Measurements from ENCODE around the gene RBBP8. TPM values are rescaled to one million over a fixed set of nuclear protein-coding genes. Genes with fewer than 3 reads are reported as not detected.
A peak's percentile ranks its signal among the peaks of the same experiment; 100 is the strongest.

The RBBP8 gene
- total RNA-seq, 1 experiment from 2014 or later, result 33.3 TPM

- no peak for TF ChIP-seq ATF3 (CRISPR knock-in tag; conservative IDR thresholded peaks at IDR 0.05)
Measured at GRCh38 chr18:22912149-22912548, 21.0 kb upstream of the RBBP8 start (continued).

DNA sequence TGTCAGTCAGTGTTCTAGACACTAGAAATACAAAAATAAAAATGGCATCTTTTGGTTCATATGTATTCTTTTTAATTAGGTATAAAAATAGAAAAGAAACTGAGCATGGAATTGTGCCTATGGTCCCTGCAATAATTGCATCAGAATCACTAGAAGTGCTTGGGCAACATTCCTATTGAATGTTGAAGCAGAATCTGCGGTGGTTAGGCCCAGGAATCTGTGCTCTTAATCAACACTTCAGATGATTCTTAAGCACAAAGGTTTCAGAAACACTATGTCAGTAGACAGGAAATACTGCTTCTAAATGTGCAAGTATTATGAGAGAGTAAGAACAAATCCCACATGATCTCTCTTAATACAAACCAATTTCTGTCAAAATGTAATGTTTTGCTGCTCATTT, 20.3 kb upstream of the RBBP8 start:
- no peak for ATAC-seq
- Mint-ChIP-seq H3K27ac (no peak overlapping the region), H3K27me3 (ENCODE audit: low read depth) (no peaks in the 10 kb centered on the region), H3K9me3 (peaks cover 18% of the 10 kb centered on the region), H3K4me1 (peaks cover 51% of the 10 kb centered on the region), H3K4me3 (no peak overlapping the region), H3K36me3 (peaks cover 10% of the 10 kb centered on the region)
- CTCF ChIA-PET, result no interaction called here
- TF ChIP-seq, protein P1, sequence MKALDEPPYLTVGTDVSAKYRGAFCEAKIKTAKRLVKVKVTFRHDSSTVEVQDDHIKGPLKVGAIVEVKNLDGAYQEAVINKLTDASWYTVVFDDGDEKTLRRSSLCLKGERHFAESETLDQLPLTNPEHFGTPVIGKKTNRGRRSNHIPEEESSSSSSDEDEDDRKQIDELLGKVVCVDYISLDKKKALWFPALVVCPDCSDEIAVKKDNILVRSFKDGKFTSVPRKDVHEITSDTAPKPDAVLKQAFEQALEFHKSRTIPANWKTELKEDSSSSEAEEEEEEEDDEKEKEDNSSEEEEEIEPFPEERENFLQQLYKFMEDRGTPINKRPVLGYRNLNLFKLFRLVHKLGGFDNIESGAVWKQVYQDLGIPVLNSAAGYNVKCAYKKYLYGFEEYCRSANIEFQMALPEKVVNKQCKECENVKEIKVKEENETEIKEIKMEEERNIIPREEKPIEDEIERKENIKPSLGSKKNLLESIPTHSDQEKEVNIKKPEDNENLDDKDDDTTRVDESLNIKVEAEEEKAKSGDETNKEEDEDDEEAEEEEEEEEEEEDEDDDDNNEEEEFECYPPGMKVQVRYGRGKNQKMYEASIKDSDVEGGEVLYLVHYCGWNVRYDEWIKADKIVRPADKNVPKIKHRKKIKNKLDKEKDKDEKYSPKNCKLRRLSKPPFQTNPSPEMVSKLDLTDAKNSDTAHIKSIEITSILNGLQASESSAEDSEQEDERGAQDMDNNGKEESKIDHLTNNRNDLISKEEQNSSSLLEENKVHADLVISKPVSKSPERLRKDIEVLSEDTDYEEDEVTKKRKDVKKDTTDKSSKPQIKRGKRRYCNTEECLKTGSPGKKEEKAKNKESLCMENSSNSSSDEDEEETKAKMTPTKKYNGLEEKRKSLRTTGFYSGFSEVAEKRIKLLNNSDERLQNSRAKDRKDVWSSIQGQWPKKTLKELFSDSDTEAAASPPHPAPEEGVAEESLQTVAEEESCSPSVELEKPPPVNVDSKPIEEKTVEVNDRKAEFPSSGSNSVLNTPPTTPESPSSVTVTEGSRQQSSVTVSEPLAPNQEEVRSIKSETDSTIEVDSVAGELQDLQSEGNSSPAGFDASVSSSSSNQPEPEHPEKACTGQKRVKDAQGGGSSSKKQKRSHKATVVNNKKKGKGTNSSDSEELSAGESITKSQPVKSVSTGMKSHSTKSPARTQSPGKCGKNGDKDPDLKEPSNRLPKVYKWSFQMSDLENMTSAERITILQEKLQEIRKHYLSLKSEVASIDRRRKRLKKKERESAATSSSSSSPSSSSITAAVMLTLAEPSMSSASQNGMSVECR (CRISPR knock-in tag; IDR thresholded peaks at IDR 0.05; ENCODE audit: borderline replicate concordance), result no peak
- TF ChIP-seq ZNF317 (CRISPR knock-in tag; IDR thresholded peaks at IDR 0.05; ENCODE audit: borderline replicate concordance, low read depth) (no peak), CBFB (CRISPR knock-in tag; IDR thresholded peaks at IDR 0.05; ENCODE audit: low read depth) (no peak), ATF2 (CRISPR knock-in tag; IDR thresholded peaks at IDR 0.05; ENCODE audit: borderline replicate concordance, low read depth) (no peak), FOXK1 (CRISPR knock-in tag; IDR thresholded peaks at IDR 0.05) (no peak), TP53 (CRISPR knock-in tag; IDR thresholded peaks at IDR 0.05) (no peak), CREB1 (CRISPR knock-in tag; IDR thresholded peaks at IDR 0.05) (no peak), IRF2 (CRISPR knock-in tag; IDR thresholded peaks at IDR 0.05; ENCODE audit: borderline replicate concordance, low read depth) (no peak)
- TF ChIP-seq, protein P2, sequence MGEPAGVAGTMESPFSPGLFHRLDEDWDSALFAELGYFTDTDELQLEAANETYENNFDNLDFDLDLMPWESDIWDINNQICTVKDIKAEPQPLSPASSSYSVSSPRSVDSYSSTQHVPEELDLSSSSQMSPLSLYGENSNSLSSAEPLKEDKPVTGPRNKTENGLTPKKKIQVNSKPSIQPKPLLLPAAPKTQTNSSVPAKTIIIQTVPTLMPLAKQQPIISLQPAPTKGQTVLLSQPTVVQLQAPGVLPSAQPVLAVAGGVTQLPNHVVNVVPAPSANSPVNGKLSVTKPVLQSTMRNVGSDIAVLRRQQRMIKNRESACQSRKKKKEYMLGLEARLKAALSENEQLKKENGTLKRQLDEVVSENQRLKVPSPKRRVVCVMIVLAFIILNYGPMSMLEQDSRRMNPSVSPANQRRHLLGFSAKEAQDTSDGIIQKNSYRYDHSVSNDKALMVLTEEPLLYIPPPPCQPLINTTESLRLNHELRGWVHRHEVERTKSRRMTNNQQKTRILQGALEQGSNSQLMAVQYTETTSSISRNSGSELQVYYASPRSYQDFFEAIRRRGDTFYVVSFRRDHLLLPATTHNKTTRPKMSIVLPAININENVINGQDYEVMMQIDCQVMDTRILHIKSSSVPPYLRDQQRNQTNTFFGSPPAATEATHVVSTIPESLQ (CRISPR knock-in tag; IDR thresholded peaks at IDR 0.05), result no peak
- TF ChIP-seq, protein P3, sequence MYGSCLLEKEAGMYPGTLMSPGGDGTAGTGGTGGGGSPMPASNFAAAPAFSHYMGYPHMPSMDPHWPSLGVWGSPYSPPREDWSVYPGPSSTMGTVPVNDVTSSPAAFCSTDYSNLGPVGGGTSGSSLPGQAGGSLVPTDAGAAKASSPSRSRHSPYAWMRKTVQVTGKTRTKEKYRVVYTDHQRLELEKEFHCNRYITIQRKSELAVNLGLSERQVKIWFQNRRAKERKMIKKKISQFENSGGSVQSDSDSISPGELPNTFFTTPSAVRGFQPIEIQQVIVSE (CRISPR knock-in tag; IDR thresholded peaks at IDR 0.05; ENCODE audit: borderline replicate concordance), result no peak
- no peak for DNase-seq (ENCODE audit: low spot score)
- POLR2A ChIA-PET, result no interaction called here

- peak; percentile 34 for DNase-seq (ENCODE audit: low spot score)
- peak; percentile 91 for ATAC-seq
Measured at GRCh38 chr18:22913861-22914260, 19.3 kb upstream of the RBBP8 start.

More at GRCh38 chr18:22913861-22914260, 19.3 kb upstream of the RBBP8 start:
- CTCF ChIA-PET, result interaction anchor here (1.0 to 1.8 kb wide), 2 partner anchors 15 to 17 kb away, joined by 3 to 7 read pairs; no protein-coding TSS in a partner anchor
- peaks cover 10% of the 10 kb centered on the region for H3K36me3 Mint-ChIP-seq
- H3K27me3 Mint-ChIP-seq (ENCODE audit: low read depth), result no peaks in the 10 kb centered on the region
- peak overlapping the region; percentile 75 for H3K27ac Mint-ChIP-seq
- H3K4me1 Mint-ChIP-seq, result peaks cover 51% of the 10 kb centered on the region
- H3K4me3 Mint-ChIP-seq, result peak overlapping the region; percentile 37
- TF ChIP-seq SP1 (CRISPR knock-in tag; conservative IDR thresholded peaks at IDR 0.05) (no peak), ZNF396 (CRISPR knock-in tag; IDR thresholded peaks at IDR 0.05; ENCODE audit: borderline replicate concordance) (no peak), FOXP4 (CRISPR knock-in tag; IDR thresholded peaks at IDR 0.05) (peak; percentile 80; the same call in 1 of the 2 replicates), FOXJ3 (CRISPR knock-in tag; IDR thresholded peaks at IDR 0.05; ENCODE audit: borderline replicate concordance) (no peak)
- TF ChIP-seq, protein P3 (CRISPR knock-in tag; IDR thresholded peaks at IDR 0.05; ENCODE audit: borderline replicate concordance), result no peak
- TF ChIP-seq, protein P4, sequence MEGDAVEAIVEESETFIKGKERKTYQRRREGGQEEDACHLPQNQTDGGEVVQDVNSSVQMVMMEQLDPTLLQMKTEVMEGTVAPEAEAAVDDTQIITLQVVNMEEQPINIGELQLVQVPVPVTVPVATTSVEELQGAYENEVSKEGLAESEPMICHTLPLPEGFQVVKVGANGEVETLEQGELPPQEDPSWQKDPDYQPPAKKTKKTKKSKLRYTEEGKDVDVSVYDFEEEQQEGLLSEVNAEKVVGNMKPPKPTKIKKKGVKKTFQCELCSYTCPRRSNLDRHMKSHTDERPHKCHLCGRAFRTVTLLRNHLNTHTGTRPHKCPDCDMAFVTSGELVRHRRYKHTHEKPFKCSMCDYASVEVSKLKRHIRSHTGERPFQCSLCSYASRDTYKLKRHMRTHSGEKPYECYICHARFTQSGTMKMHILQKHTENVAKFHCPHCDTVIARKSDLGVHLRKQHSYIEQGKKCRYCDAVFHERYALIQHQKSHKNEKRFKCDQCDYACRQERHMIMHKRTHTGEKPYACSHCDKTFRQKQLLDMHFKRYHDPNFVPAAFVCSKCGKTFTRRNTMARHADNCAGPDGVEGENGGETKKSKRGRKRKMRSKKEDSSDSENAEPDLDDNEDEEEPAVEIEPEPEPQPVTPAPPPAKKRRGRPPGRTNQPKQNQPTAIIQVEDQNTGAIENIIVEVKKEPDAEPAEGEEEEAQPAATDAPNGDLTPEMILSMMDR (IDR thresholded peaks at IDR 0.05), result no peak
- POLR2A ChIA-PET, result interaction anchor here (0.6 to 1.1 kb wide), 2 partner anchors 19 to 92 kb away, joined by 3 to 4 read pairs; partner anchors contain the start of gene RBBP8
- H3K9me3 Mint-ChIP-seq, result peaks cover 18% of the 10 kb centered on the region
